Endometrial microvascular endothelial cells (primary cell): ENCODE results near the gene SEC24D. TPM values are rescaled to one million over a fixed set of nuclear protein-coding genes. Genes with fewer than 3 reads are reported as not detected.
"Not testable (repeated sequence)": the region's sequence is repeated elsewhere in the genome, so short reads cannot be mapped to it uniquely, and the experiment has no call there.

Experiments used
- in situ Hi-C: cut with HindIII; loops from 2 replicates; pipeline ENCODE4 v1.10.0; 2017; ENCODE audit warnings: low sequenced_read_pairs, low pct_unique_long_range_greater_than_20kb; ENCODE audit errors: inconsistent ontology term
- total RNA-seq: library from RNA; depleted of rRNA; stranded (reverse); fragments of >200 nt; gene quantifications from one replicate; pipeline ENCODE4 v1.2.3, GENCODE V29; 2015; ENCODE audit errors: inconsistent ontology term

The SEC24D gene
- total RNA-seq = 79.9 TPM

GRCh38 chr4:118835571-118836300 lies at the start of gene SEC24D:
TSS of gene SEC24D (minus strand) at chr4:118836126. CDS start at chr4:118833696, 2,430 bp downstream.
- in situ Hi-C loops = no loop called here

GRCh38 chr4:118884716-118885115 lies 48.8 kb upstream of the SEC24D start:
- in situ Hi-C loops = no loop called here

- in situ Hi-C loops = no loop called here
Measured at GRCh38 chr4:118883861-118884260, 47.9 kb upstream of the SEC24D start.

GRCh38 chr4:118881512-118882146 lies 45.7 kb upstream of the SEC24D start:
- in situ Hi-C loops = no loop called here

- in situ Hi-C loops = no loop called here
Measured at GRCh38 chr4:118879409-118879808, 43.5 kb upstream of the SEC24D start.

- in situ Hi-C loops = not testable (repeated sequence)
Measured at GRCh38 chr4:118878507-118878906, 42.6 kb upstream of the SEC24D start.

GRCh38 chr4:118877797-118878196 lies 41.9 kb upstream of the SEC24D start:
- in situ Hi-C loops = no loop called here

GRCh38 chr4:118872181-118872580 lies 36.3 kb upstream of the SEC24D start:
- in situ Hi-C loops = no loop called here

- in situ Hi-C loops = no loop called here
Measured at GRCh38 chr4:118869808-118870342, 33.9 kb upstream of the SEC24D start.

GRCh38 chr4:118867311-118868067 lies 31.6 kb upstream of the SEC24D start:
- in situ Hi-C loops = no loop called here

GRCh38 chr4:118866442-118866841 lies 30.5 kb upstream of the SEC24D start:
- in situ Hi-C loops = no loop called here

GRCh38 chr4:118865091-118865708 lies 29.3 kb upstream of the SEC24D start:
- in situ Hi-C loops = no loop called here

GRCh38 chr4:118858779-118859178 lies 22.9 kb upstream of the SEC24D start:
- in situ Hi-C loops = no loop called here

GRCh38 chr4:118857760-118858159 lies 21.8 kb upstream of the SEC24D start:
- in situ Hi-C loops = no loop called here

- in situ Hi-C loops = no loop called here
Measured at GRCh38 chr4:118850488-118851173, 14.7 kb upstream of the SEC24D start.

- in situ Hi-C loops = no loop called here
Measured at GRCh38 chr4:118849867-118850487, 14.1 kb upstream of the SEC24D start.

GRCh38 chr4:118848901-118849300 lies 13.0 kb upstream of the SEC24D start:
- in situ Hi-C loops = no loop called here

GRCh38 chr4:118848242-118848641 lies 12.3 kb upstream of the SEC24D start:
- in situ Hi-C loops = no loop called here
